ENCODE data around the gene LITAF.

The LITAF gene

GRCh38 chr16:11586856-11587642 is at the start of gene LITAF:
Gene LITAF, minus strand, starts transcription at chr16:11586919. Its CDS starts 30,189 bp downstream, at chr16:11556730.
- DNase-seq, result peak; percentile 33

DNA sequence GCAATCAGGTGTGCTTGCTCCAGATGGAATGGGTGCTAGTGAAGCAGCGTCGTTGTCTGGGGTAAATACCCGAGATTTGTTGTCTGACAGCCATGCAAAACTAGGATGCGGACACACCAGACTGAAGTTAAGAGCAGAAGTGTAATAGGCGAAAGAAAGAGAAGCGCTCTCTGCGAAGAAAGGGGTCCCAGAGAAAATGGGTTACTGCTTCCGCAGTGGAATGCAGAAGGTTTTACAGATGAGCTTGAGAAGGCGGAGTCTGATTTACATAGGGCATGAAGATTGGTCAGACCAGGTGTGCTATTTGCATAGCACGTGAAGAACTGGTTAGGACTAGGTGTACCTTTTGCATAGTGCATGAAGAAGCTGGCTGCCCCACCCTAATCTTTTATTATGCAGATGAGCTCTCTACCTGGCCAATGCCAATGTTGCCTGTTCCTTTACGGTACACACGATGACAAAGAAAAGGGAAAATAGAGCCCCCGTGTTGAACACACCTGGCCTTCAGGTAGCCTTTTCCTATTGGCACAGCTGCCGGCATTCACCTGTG is 49.5 kb upstream of the LITAF start:
- DNase-seq, result no peak

DNA sequence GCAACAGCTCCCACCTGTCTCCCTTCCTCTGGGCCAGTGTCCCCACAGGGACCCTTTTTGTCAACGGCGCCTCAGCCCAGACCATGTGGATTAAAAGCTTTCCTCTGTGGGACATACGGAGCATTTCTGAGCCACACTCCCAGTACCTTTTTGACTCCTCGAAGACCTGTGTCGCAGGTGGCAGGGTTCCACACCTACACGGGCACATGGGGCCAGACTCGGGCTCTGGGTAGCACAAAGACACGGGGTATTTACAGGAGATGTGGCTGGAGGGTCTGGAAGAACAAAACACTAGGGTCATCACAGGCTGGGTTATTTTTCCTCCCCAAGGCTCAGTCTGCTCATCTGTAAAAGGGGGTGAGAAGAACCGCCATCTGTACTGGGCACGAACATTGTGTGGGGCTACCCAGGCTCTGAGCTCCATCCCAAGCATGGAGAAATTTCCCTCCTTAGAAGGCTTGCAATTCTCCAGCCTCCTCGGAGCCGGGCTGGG is 49.0 kb upstream of the LITAF start:
- DNase-seq, result no peak

- DNase-seq, result no peak
Observed at GRCh38 chr16:11635113-11635652, 48.5 kb upstream of the LITAF start.

DNA sequence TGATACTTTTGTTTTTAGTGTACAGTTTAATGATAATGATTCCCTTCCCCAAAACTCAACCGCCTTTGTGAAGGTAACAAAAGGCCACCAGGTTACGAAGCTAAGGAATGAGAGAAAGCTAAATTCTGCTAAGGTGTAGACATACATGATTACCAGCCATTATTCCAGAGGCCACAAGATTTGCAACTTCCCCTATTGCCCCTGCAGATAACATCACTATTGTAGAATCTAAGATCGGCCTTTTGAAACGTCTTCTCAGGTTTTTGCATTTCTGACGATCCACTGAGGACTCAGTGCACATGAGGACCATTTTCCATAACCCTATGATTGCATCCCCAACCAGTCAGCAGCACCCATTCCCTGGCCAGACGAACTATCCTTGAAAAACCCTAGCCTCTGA is 47.6 kb upstream of the LITAF start:
- no peak for DNase-seq

- no peak for DNase-seq
Observed at GRCh38 chr16:11633113-11633512, 46.4 kb upstream of the LITAF start.

- DNase-seq, result no peak
Observed at GRCh38 chr16:11632455-11632939, 45.8 kb upstream of the LITAF start.

- DNase-seq, result no peak
Observed at GRCh38 chr16:11631214-11631613, 44.5 kb upstream of the LITAF start.

GRCh38 chr16:11630768-11631056 is 44.0 kb upstream of the LITAF start:
- no peak for DNase-seq

DNA sequence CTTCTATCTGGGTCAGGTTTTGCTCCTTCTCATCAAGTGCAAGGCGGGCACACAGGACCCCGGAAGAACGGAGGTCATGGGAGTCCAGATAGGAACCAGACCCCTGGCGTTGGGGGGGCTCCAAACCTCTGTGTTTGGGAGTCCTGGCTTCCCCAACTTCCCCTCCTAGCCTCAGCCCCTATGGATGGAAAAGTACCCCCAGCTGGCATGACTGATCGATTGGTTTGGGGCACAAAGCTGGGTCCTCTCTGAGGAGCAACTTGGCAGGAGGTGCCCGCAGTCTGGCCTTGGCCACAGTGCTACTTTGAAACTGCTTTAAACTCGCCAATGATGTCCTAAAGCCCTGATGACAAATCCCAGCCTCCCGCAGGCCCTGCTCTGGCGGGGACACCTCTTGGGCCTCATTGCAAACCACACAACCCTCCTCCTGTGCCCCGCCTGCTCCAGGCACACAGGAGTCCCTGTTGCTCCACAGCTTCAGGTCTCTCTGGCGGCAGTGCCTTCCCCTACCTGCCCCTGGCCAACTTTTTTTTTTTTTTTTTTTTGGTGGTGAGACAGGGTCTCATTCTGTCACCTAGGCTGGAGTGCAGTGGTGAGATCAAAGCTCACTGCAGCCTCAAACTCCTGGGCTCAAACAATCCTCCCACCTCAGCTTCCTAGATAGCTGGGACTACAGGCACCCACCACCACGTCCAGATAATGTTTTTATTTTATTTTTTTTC is 43.5 kb upstream of the LITAF start:
- DNase-seq, result no peak

DNA sequence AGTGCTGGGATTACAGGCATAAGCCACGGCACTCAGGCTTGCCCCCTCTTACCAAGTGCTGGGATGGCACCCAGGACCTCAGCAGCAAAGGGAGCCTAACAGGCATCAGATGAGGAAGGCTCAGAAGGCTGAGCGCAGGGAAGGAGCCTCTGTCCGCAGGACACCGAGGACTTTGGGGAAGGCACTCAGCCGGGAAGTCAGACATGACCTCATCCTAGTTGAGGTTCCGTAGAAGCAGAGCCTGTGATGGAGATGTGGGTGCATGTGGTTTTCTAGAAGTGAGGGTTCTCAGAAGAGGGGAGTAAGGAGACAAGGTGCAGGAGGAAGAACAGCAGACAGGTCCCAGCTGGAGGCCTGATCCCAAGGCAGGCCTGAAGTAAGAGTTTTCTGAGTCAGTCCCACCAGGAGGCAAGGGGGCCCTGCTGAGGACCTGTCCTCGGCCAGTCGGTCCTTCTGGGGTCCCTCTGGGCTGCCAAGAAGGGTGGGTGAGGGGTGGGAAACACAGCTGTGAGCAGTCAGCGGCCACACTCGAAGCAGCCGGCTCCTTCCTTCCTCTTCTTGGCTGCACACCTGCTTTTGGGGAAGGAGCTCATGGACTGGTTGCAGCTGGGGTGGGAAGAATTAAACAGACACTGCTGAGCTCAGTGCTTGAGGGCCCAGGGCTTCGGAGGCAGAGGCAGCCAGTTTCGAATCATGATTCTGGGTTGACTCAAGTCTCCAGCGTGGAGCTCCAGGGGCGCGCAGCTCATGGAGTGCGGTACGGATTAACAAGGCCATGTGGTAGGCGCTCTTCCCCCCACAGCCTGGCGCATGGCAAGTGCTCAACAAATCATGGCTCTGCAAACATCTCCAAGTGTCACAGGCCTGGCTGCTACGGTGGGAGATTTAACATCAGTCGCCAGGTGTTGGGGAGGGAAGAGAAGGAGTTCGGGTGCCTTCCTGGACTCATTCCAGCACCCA is 42.6 kb upstream of the LITAF start:
- DNase-seq, result no peak

GRCh38 chr16:11627822-11628457 is 41.2 kb upstream of the LITAF start:
- DNase-seq, result no peak

DNA sequence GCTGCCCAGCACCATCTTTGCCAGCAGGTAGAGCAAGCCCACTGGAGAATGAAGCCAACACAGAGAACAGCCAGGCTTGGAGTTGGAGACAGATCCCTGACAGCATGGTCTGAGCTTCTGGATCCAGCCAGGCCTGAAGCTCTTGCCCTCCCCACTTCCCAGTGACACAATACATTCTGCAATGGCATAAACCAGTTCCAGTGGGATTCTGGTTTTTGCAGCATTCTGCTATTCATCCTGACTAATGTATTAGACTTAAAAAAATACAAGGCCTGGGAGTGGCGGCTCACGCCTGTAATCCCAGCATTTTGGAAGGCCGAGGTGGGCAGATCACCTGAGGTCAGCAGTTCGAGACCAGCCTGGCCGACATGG is 40.6 kb upstream of the LITAF start:
- no peak for DNase-seq

- DNase-seq, result no peak
Observed at GRCh38 chr16:11626657-11627291, 40.1 kb upstream of the LITAF start.

DNA sequence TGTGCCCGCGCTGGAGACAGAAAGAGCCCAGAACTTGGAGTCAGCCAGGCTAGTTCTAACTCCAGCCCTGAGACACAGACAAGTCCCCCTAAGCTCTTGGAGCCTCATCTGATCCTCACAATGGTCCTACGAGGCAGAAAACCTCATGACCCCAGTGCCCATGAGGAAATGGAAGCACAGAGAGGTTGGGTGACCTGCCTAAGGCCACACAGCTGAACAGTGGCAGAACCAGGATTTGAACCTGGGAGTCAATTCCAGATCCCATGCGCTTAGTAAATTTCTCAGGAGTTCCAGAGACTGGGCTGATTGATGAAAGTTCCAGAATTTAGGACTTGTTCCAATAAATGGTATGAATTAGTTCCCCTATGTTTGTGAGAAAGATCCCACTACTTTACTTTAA is 39.0 kb upstream of the LITAF start:
- DNase-seq, result no peak

- DNase-seq, result no peak
Observed at GRCh38 chr16:11624636-11625607, 38.2 kb upstream of the LITAF start.

GRCh38 chr16:11624205-11624604 is 37.5 kb upstream of the LITAF start:
- DNase-seq, result no peak

DNA sequence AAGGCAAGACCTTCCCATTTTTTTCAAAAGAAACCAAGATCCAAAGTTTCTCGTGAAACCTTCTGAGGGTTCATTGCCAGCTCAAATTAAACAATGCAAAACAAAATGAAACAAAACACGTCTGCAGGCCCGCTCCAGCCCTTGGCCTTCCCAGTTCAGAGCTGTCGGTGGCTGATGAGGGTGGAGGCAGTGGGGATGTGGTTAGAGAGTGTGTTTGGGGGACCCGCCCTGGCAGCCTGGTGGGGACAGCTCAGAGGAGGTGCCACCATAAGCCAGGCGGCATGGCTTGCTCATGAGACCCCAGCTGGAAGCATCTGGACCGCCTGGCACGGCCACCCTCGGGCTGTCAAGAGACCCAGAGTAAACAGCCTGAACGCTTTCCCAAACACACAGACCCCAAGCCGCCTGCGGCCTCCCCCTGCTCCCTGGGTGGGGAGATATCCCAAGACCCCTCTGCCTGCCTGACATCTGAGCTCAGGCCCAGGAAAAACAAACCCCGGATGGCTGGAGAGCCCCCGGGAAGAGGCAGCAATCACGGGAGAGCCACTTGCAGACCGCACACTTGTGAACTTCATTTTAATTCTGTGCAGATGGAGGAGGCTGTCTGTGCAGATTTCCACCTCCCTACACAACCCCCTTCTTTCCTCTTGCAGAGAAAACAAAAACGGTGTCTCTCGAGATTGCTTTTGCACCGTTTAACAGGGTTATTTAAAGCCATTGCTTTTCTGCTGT is 35.4 kb upstream of the LITAF start:
- peak; percentile 34 for DNase-seq

- no peak for DNase-seq
Observed at GRCh38 chr16:11621539-11621919, 34.8 kb upstream of the LITAF start.
